Astrocyte of the spinal cord (primary cell): ENCODE measurements around the gene PTPN11.

Experiments used
- DNase-seq: peaks from one replicate; pipeline ENCODE4 v3.0.0; 2011; ENCODE audit warnings: low read depth, low spot score
- H3K4me3 ChIP-seq: 2 replicates; pipeline ENCODE4 v1.5.1; 2011; ENCODE audit warnings: low read depth, mild to moderate bottlenecking, low read length, moderate library complexity
- CTCF ChIP-seq: IDR thresholded peaks from 2 replicates; pipeline ENCODE4 v1.5.1; 2012; ENCODE audit warnings: low read depth, mild to moderate bottlenecking, low read length, inconsistent platforms
- in situ Hi-C: cut with HindIII; loops from 2 replicates; pipeline ENCODE4 v1.10.0; 2017; ENCODE audit warnings: low sequenced_read_pairs

Gene PTPN11

GRCh38 chr12:112420740-112421139 is 2.0 kb downstream of the PTPN11 start:
- in situ Hi-C loops: no loop called here
- H3K4me3 ChIP-seq: no peak overlapping the region
- no peak for DNase-seq
- no peak for TF ChIP-seq CTCF

DNA sequence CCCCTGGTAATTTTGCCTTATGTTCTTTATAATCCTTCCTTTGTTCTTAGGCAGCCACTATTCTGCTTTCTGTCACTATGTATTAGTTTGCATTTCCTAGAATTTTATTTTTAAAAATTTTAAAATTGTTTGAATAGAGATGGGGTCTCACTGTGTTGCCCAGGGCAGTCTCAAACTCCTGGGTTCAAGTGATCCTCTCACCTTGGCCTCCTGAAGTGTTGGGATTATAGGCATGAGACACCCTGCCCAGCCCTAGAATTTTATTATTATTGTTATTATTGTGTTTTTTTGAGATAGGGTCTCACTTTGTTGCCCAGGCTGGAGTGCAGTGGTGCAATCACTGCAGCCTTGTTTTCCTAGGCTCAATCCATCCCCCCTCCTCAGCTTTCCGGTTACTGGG is 2.6 kb downstream of the PTPN11 start:
- DNase-seq: no peak
- in situ Hi-C loops: no loop called here
- H3K4me3 ChIP-seq: no peak overlapping the region
- TF ChIP-seq CTCF: no peak

GRCh38 chr12:112422531-112422930 is 3.8 kb downstream of the PTPN11 start:
- in situ Hi-C loops: no loop called here
- no peak overlapping the region for H3K4me3 ChIP-seq
- DNase-seq: no peak
- no peak for TF ChIP-seq CTCF

DNA sequence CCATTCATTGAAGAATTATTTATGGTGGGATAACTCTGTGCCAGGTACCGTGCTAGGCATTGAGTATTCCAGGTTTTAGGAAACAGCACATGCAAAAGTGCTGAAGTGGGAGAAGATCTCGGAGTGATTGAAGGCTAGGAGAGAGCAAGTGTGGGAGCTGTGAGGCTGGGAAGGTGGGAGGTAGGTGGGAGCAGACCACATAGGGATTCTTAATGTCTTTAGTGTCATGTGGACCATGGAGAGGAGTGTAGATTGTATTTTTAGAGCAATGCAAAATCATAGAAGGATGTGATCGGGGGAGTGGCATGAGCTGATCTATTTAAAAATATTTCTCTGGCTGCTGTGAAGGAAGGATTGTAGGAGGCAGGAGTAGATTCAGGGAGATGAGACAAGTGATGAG is 5.4 kb downstream of the PTPN11 start:
- no peak for DNase-seq
- no peak overlapping the region for H3K4me3 ChIP-seq
- in situ Hi-C loops: no loop called here
- TF ChIP-seq CTCF: no peak

GRCh38 chr12:112425582-112426382 is 7.0 kb downstream of the PTPN11 start:
- in situ Hi-C loops: no loop called here

DNA sequence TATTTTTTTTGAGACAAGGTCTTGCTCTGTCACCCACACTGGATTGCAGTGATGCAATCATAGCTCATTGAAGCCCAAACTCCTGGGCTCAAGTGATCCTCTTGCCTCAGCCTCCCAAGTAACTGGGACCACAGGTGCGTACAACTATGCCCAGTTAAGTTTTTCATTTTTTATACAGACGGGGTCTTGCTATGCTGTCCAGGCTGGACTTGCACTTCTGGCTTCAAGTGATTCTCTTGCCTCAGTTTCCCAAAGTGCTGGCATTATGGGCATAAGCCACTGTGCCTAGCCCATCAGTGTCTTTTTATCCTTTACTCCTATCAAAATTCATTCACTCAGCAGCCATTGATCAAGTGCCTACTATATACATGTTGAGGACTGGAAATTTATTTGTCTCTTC is 9.0 kb downstream of the PTPN11 start:
- no peak for DNase-seq
- no peak for TF ChIP-seq CTCF
- in situ Hi-C loops: no loop called here
- H3K4me3 ChIP-seq: no peak overlapping the region

More at GRCh38 chr12:112425582-112426382, 7.0 kb downstream of the PTPN11 start:
- no peak for DNase-seq
- no peak overlapping the region for H3K4me3 ChIP-seq
- TF ChIP-seq CTCF: no peak

DNA sequence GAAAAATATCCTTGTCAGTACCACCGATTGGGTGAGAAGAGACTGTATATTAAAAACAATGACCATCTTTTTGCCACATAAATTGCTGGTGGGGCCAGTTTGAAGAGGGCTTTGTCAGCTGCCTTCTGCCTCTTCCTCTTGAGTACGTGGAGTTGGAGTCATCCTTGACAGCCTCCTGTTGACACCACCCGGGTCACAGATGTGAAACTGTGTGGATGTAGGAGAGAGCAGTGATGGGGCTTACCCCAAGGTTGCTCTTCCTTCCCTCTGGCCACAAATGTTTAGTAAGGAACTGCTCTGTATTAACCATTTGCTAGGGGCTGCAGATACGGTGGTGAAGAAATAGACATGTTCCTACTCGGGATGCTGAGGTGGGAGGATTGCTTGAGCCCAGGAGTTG is 12.2 kb downstream of the PTPN11 start:
- no peak for TF ChIP-seq CTCF
- DNase-seq: no peak
- no peak overlapping the region for H3K4me3 ChIP-seq
- in situ Hi-C loops: no loop called here
